Panc1 (cell line): Measurements from ENCODE around the gene ATP10A. TPM values are rescaled to one million over a fixed set of nuclear protein-coding genes. Genes with fewer than 3 reads are reported as not detected.

Source experiments
- ATAC-seq: fragments of 200-7000 bp; cut with Tn5 transposase; 2 replicates; pipeline ENCODE4 v1.9.1; 2020; ENCODE audit warnings: mild to moderate bottlenecking, moderate library complexity
- BruUV-seq: library from RNA; stranded (reverse); fragments of 400-500 nt; replicated peaks from 2 replicates; lab custom pipeline; 2021; lab: Mats Ljungman, UMichigan
- CTCF ChIA-PET: fragments of 300-600 bp; sonication (Branson Sonifier 250); formaldehyde crosslinking; loops from one replicate; lab custom pipeline; 2022; ENCODE audit warnings: antibody characterized with exemption; lab: Charles Lee
- POLR2A ChIA-PET: fragments of 300-600 bp; sonication (Branson Sonifier 250); formaldehyde crosslinking; loops from one replicate; lab custom pipeline; 2022; ENCODE audit warnings: antibody characterized with exemption; lab: Charles Lee
- DNase-seq: peaks from one replicate; pipeline ENCODE4 v3.0.0-alpha.2; 2010; ENCODE audit warnings: low read depth, low spot score
- H3K27ac ChIP-seq: 2 replicates; pipeline ENCODE4 v1.5.1; 2011; ENCODE audit warnings: mild to moderate bottlenecking, low read length, inconsistent platforms
- H3K27me3 ChIP-seq: fragments of 200-500 bp; sonication (Bioruptor generic); 2 replicates; pipeline ENCODE4 v1.6.0; 2014; ENCODE audit warnings: low read length, inconsistent platforms; ENCODE audit not compliant: control insufficient read depth, insufficient read depth
- H3K36me3 ChIP-seq: fragments of 200-500 bp; sonication (Bioruptor generic); 2 replicates; pipeline ENCODE4 v1.5.1; 2014; ENCODE audit warnings: inconsistent platforms, mild to moderate bottlenecking, low read length, moderate library complexity; ENCODE audit not compliant: control insufficient read depth, insufficient read depth
- H3K4me1 ChIP-seq: 2 replicates; pipeline ENCODE4 v1.5.1; 2011; ENCODE audit warnings: inconsistent platforms, mild to moderate bottlenecking, low read length, moderate library complexity; ENCODE audit not compliant: control insufficient read depth, insufficient read depth
- H3K4me3 ChIP-seq, 2 experiments: 2 replicates each; pipeline ENCODE4 v1.5.1; 2011 to 2012; ENCODE audit warnings: low read depth in 2 of 2, low read length in 2 of 2, mild to moderate bottlenecking in 2 of 2, inconsistent platforms in 1 of 2, moderate library complexity in 1 of 2
- H3K9me3 ChIP-seq: fragments of 200-500 bp; sonication (Bioruptor generic); 2 replicates; pipeline ENCODE4 v1.5.1; 2014; ENCODE audit warnings: low read depth, mild to moderate bottlenecking, inconsistent platforms, low read length, moderate library complexity; ENCODE audit not compliant: control insufficient read depth, insufficient read depth
- CTCF ChIP-seq: fragments of 450-650 bp; IDR thresholded peaks from 2 replicates; pipeline ENCODE4 v1.5.1; 2017; ENCODE audit warnings: mild to moderate bottlenecking
- POLR2AphosphoS5 ChIP-seq: IDR thresholded peaks from 2 replicates; pipeline ENCODE4 v1.6.1; 2012; ENCODE audit warnings: mild to moderate bottlenecking, low read depth, low read length, moderate library complexity
- SIN3A ChIP-seq: IDR thresholded peaks from 2 replicates; pipeline ENCODE4 v1.6.1; 2012; ENCODE audit warnings: low read depth, mild to moderate bottlenecking, low read length, moderate library complexity, borderline replicate concordance; ENCODE audit not compliant: insufficient read depth
- TCF7L2 ChIP-seq: IDR thresholded peaks from 2 replicates; pipeline ENCODE4 v1.6.1; 2011; ENCODE audit warnings: mild to moderate bottlenecking, low read depth, low read length, inconsistent platforms
- in situ Hi-C: cut with HindIII; loops from 2 replicates; pipeline ENCODE4 v1.10.0; 2016; ENCODE audit warnings: low sequenced_read_pairs, low pct_unique_long_range_greater_than_20kb
- intact Hi-C: fragments of 100-400 bp; cut with micrococcal nuclease; formaldehyde crosslinking; loops from one replicate; pipeline ENCODE4 v1.10.0; 2022; ENCODE audit not compliant: unreplicated experiment
- total RNA-seq: library from RNA; stranded (reverse); gene quantifications from one replicate; pipeline ENCODE4 v1.2.1, GENCODE V29; 2021; ENCODE audit not compliant: unreplicated experiment
- TF ChIP-seq, protein P1 (sequence below), 2 experiments: IDR thresholded peaks; 2 replicates each; pipeline ENCODE4 v1.6.1; 2011 to 2012; ENCODE audit warnings: low read depth in 2 of 2, control low read depth in 1 of 2, low read length in 1 of 2, mild to moderate bottlenecking in 1 of 2, moderate library complexity in 1 of 2; ENCODE audit not compliant: insufficient read depth in 1 of 2

ATP10A gene
- total RNA-seq, 1 experiment from 2014 or later: 0.31 TPM

DNA sequence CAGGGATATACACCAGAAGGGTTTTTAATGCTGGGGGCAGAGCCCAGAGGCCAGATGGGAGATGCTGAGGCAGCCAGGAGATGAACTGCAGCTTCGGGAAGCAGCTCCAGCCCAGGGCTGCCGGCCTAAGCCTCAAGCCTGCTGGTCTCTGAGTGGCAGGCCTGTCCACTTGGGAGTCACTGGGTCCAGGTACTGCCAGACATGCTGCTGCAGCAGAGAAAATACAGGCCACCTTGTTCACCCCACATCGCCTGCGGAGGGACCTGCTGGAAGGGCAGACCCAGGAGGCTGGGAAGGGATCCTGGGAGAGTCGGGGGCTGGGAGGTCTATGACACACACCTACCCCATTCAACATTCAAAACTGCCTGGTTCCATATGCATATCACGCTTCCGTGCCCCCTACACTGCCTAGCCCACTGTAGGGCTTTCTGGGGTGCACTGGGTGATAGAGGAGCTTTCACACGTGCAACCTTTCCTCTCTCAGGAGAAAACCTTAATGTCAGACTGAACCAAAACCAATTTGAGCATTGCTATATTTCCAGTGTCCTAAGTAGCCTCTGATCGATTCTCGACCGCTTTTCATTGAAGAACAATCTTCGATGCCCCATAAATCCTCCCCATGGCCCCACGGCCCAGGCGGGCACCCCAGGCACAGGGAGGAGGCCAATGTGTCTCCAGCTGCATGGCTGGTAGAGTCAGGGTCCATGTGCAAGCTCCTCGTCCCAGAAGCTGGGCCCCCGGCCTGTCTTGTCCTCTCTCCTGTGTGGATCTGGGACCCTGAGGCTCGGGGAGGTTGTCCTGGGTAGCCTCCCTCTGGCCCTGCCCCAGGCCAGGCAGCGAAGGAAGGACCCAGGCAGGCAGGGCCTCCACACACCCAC is 147.4 kb downstream of the ATP10A start:
- POLR2A ChIA-PET: no interaction called here
- H3K4me1 ChIP-seq: no peaks in the 10 kb centered on the region
- H3K4me3 ChIP-seq: no peak overlapping the region
- intact Hi-C loops (loop anchor here (10.0 kb wide), 1 partner anchor 59 kb away; no protein-coding TSS in a partner anchor), in situ Hi-C loops (no loop called here)
- DNase-seq (no peak), ATAC-seq (no peak; the same call in 1 of the 2 replicates)
- H3K36me3 ChIP-seq: no peaks in the 10 kb centered on the region
- H3K27ac ChIP-seq: no peak overlapping the region
- TF ChIP-seq, protein P1, sequence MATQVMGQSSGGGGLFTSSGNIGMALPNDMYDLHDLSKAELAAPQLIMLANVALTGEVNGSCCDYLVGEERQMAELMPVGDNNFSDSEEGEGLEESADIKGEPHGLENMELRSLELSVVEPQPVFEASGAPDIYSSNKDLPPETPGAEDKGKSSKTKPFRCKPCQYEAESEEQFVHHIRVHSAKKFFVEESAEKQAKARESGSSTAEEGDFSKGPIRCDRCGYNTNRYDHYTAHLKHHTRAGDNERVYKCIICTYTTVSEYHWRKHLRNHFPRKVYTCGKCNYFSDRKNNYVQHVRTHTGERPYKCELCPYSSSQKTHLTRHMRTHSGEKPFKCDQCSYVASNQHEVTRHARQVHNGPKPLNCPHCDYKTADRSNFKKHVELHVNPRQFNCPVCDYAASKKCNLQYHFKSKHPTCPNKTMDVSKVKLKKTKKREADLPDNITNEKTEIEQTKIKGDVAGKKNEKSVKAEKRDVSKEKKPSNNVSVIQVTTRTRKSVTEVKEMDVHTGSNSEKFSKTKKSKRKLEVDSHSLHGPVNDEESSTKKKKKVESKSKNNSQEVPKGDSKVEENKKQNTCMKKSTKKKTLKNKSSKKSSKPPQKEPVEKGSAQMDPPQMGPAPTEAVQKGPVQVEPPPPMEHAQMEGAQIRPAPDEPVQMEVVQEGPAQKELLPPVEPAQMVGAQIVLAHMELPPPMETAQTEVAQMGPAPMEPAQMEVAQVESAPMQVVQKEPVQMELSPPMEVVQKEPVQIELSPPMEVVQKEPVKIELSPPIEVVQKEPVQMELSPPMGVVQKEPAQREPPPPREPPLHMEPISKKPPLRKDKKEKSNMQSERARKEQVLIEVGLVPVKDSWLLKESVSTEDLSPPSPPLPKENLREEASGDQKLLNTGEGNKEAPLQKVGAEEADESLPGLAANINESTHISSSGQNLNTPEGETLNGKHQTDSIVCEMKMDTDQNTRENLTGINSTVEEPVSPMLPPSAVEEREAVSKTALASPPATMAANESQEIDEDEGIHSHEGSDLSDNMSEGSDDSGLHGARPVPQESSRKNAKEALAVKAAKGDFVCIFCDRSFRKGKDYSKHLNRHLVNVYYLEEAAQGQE (IDR thresholded peaks at IDR 0.05; ENCODE audit: insufficient read depth in 1 of 2, low read depth in 2 of 2, low read length in 1 of 2): no peak
- TF ChIP-seq CTCF: no peak
- TF ChIP-seq TCF7L2: no peak
- TF ChIP-seq POLR2AphosphoS5: no peak
- TF ChIP-seq SIN3A: no peak
- no TSS peak for BruUV-seq
- no peaks in the 10 kb centered on the region for H3K9me3 ChIP-seq
- no peaks in the 10 kb centered on the region for H3K27me3 ChIP-seq
- CTCF ChIA-PET: no interaction called here

- H3K9me3 ChIP-seq: no peaks in the 10 kb centered on the region
- ChIA-PET POLR2A (no interaction called here), CTCF (no interaction called here)
- intact Hi-C loops: loop anchor here (10.0 kb wide), 1 partner anchor 60 kb away; no protein-coding TSS in a partner anchor
- in situ Hi-C loops: no loop called here
- H3K27me3 ChIP-seq: no peaks in the 10 kb centered on the region
- H3K4me1 ChIP-seq: no peaks in the 10 kb centered on the region
- H3K36me3 ChIP-seq: no peaks in the 10 kb centered on the region
- no TSS peak for BruUV-seq
- no peak for DNase-seq
- H3K4me3 ChIP-seq: no peak overlapping the region
- no peak for TF ChIP-seq SIN3A
- no peak for TF ChIP-seq POLR2AphosphoS5
- TF ChIP-seq, protein P1 (IDR thresholded peaks at IDR 0.05; ENCODE audit: insufficient read depth in 1 of 2, low read depth in 2 of 2, low read length in 1 of 2): no peak
- TF ChIP-seq CTCF: no peak
- TF ChIP-seq TCF7L2: no peak
- ATAC-seq: no peak
- no peak overlapping the region for H3K27ac ChIP-seq
Measured at GRCh38 chr15:25714538-25714840, 148.6 kb downstream of the ATP10A start.
